HG03442 (cell line): Measurements from ENCODE around the gene CACNA1C.

ENCODE experiments used
- ATAC-seq: cut with Tn5 transposase; IDR thresholded peaks from one replicate; pipeline ENCODE4 v1.9.1; 2021; ENCODE audit warnings: mild to moderate bottlenecking, moderate library complexity; ENCODE audit not compliant: unreplicated experiment

CACNA1C gene

DNA sequence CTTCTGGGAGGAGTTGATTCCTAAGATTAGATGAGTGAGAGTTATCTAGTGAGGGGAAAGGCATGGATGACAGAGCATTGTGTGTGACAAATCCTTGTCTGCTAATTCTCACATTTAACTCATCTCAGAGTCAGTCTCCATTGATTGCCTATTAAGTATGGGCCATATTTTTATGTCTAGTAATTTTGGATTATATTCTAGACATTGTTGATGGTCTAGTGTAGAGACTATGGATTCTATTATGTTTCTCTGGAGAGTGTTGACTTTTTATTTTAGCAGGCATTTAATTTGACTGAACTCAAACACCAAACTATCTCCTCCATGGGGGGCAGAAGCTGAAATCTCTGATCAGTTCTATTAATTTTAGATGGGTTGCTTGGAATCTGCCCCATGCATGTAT lies 114.4 kb downstream of the CACNA1C start:
- ATAC-seq = no peak

DNA sequence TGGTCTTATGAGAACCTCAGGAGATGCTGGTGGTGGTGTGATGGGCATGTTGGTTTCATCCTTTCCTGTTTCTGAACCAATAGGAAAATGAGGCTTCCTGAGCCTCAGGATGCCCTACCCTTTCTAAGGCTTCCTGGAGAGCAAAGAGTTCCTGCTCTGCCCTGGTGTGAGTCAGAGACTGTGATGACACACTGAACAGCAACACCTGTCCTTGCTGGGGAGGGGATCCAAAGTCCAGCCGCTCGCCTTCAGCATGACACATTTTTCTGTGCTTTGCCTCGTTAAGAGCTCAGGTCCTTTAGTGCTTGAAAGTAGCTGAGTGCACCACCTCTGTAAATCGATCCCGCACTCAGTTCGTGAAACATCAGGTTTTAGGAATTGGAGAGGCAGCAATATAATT lies 116.0 kb downstream of the CACNA1C start:
- no peak for ATAC-seq

DNA sequence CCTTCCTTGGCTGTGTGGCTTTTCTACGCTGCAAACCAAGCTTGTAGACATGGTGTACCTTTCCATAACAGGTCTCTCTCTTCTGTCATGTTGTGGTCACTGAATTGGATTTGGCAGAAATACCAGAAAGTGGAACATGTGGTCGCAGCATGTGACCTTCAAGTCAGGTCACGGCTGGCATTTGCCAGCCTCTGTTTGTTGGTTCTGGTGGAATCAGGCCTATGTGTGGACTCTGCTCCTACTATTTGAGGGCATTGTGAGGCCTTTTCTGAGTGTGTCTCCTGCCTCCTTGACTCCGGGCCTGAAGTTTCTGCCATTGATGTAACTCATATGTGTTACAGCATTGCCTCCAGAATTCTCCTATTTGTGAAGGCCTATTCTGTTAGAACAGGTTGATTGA lies 116.7 kb downstream of the CACNA1C start:
- no peak for ATAC-seq

DNA sequence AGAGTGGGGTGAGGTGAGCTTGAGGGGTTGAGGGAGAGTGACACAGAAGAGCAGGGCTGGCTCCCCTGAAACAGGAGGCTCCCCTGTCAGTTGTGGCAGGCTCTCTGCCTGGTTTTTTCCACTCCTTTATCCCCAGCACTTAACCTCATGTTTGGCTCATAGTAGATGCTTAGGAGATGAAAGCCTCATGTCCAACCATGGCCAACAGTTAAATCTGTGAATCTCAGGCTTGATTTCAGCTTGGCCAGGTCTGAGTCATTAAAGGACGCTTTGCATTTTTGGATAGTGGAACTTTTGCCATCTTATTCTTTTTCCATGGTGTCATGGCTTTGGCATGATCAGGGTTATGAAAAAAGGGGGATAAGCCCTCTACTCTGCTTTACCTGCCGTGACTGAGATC lies 117.2 kb downstream of the CACNA1C start:
- no peak for ATAC-seq

DNA sequence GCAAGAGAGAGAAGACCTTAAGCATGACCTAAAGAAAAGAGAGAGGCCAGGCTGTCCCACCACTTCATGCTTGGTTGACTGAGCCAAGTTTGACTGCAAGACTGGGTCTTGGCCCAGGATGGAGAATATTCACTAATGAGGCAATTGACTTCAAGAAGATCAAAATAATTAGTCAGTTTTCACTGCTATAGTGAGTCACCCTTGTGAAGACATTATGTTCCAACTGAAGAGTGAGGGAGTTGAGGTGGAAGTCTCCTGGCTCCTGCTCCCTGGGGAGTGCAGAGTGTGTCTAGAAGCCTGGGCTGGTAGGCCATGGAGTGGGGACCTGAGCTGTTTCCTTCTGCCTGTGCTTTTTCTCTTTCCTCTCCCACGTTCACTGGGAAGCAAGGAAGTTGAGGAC lies 117.6 kb downstream of the CACNA1C start:
- no peak for ATAC-seq

DNA sequence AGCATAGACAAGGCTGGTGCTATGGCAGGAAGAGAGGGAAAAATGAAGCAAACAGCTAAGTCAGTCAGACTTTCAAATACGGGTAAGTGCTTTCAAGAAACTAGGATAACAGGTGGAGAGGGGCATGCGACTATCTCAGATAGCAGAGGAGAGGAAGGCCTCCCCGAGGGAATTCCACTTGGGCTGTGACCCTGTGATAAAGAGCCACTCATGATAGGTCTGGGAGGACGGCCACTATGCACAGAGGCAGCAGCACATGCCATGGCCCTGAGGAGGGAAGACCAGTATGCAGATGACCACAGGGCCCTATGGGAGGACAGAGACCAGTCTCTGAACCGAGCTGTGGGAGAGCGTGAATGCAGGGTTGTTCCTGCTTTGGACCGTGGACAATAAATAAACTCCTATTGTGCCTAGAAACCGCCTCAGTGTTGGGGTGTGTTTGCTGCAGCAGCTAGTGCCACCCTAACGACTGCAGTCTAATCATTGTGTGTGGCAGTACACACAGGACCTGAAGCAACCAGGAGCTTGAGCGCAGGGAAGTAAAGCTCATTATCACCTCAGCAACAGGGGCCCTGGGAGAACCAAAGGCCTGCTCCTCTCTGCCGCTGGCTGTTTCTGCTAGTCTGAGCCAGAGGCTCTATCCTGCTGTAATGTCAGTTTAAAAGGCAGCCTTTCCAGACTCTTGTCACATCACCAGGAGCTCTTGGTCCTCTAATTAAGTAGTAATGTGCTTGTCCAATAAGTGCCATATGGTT lies 119.1 kb downstream of the CACNA1C start:
- no peak for ATAC-seq

DNA sequence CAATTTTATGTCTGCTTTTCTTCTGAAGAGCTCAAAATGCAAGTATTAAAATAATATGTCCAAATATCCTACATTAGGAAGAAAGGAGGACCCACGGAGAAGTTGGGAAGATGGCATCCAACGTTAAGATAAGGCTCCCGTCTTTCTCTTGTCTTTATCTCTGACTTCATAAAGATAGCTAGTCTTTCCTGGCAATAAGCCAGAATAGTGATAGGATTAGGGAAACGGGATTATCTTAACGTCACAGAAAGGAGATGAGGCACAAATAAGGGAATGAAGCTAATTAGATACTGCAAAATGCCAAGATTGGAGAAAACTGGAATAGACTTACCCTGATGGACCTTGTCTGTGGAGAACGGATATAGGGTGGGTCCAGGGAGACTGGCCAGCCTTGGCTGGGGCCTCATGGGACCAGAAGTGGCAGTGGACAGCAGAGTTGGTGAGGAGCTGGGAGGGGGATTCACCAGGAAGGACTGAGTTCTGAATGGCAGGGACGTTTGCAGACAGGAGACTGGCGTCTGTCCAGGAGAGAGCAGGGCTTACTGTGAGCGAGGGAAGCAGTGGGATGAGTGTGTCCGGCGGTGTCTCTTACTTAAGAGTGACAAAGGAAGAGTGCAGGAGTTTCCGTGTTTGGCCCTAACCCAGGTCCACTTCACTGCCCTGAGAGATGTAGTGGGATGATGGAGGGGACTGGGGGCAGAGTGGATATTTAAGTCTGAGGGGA lies 119.9 kb downstream of the CACNA1C start:
- no peak for ATAC-seq

DNA sequence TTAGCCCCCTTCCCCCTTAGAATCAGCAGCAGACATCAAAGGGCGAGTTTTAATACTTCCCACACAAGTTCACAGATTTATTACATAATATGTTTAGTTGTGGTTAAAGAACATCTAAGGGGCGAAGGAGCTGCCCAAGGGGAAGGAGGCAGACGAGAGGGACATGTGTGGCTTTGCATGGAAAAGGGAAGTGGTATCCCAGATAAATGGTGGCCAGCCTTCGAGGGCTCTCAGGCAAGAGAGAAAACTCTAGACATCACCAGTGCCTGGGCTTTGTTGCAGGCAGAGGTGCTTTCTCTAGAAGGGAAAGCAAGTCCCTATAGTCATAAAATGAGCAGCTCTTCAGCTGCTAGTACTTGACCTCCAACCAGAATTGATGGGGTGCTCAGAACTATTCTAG lies 121.2 kb downstream of the CACNA1C start:
- ATAC-seq = no peak

DNA sequence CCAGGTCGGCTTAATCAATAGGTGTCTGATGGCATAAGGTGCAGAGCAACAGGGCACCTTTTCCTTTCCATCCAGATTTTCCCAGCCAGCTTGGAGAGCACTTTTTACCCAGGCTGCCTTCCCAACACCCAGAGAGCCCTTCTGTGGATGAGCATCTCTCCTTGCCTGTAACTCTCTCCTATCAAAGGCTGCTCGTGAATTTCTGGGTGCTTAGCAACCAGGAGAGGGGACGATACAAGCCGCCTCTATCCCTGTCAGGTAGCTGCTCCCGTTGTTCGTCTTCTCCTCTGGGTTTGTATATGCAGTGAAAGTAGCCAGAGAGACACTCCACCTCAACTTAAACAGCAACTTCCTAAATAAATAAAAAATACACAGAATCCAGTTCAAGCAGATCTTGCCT lies 124.2 kb downstream of the CACNA1C start:
- no peak for ATAC-seq

DNA sequence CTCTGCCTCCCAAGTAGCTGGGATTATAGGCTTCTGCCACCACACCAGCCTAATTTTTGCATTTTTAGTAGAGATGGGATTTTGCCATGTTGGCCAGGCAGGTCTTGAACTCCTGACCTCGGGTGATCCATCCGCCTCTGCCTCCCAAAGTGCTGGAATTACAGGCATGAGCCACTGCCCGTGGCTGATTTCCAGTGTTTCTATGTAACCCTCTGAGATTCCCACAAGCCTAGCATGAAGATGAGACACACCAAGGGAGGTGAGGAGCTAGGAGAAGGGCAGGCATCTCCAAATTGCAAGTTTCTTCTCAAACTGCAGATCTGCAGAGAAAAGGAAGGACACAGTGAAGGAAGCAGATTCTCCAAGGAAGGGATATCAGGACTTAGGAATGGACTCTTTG lies 125.0 kb downstream of the CACNA1C start:
- ATAC-seq = no peak

DNA sequence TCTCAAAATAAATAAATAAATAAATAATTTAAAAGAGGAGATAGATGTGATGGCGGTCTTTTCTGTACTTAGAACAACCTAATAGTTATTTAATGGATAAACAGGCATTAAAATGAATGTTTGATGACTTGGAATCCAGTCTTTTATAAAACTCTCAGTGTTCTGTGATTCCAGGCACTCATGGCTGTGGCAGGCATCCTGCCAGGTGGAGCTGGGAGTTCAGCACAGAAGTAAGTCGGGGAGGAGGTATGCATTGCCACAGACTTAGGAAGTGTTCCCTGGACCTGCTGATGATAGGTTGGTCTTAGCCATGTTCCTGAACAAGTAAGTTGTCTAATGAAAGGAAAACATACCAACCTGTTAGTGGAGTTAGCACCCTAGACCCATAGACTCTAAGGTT lies 126.3 kb downstream of the CACNA1C start:
- ATAC-seq = no peak

DNA sequence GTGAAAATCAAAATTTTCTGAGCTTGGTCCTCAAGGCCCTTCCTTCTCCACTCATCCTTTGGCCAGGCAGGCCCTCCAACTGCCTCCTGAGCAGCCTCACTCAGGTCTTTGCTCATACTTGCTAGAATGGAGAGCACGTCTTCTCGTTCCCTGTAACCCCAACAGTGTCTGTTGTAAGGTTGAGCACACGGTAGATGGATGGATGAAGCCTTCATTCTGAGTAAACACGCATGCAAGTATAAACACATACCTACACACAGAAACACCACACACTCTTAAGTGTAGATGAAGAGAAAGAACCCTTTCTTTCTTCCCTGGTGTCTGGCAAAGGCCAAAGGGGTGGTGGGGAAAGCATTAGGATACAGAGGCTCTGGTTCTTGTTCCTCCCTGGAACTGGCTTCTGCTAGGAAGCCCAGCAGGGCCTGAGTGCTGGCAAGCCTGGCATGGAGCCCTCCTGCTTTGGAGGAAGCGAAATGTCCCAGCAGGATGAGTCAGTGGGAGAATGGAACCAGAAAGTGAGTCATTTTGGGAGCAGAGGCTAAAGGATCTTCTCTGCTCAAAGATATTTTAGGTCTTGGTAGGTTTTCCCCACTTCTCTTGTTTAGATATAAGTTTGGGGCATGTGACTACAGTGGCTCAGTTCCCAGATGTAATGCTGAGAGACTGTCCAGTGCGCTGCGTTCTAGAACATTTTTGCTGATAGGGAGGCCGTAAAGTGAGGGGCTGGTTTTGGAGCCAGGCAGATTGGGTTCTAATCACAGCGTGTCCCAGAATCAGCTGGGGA lies 127.4 kb downstream of the CACNA1C start:
- no peak for ATAC-seq

DNA sequence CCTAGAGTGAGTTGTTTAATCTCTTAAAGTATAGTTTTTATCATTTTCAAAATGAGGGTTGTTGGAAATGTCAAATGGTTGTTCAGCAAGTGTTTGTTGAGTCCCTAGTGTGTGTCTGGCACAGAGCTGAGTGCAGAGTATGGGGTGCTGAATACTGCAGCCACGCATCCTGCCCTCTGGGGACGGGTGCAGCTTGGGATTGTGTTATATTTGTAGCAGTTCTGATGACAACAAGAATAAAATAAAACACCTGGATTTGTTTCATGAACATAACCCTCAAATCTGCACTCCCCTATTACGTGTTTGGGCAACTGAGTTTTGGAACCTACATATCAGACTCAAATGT lies 127.9 kb downstream of the CACNA1C start:
- no peak for ATAC-seq

DNA sequence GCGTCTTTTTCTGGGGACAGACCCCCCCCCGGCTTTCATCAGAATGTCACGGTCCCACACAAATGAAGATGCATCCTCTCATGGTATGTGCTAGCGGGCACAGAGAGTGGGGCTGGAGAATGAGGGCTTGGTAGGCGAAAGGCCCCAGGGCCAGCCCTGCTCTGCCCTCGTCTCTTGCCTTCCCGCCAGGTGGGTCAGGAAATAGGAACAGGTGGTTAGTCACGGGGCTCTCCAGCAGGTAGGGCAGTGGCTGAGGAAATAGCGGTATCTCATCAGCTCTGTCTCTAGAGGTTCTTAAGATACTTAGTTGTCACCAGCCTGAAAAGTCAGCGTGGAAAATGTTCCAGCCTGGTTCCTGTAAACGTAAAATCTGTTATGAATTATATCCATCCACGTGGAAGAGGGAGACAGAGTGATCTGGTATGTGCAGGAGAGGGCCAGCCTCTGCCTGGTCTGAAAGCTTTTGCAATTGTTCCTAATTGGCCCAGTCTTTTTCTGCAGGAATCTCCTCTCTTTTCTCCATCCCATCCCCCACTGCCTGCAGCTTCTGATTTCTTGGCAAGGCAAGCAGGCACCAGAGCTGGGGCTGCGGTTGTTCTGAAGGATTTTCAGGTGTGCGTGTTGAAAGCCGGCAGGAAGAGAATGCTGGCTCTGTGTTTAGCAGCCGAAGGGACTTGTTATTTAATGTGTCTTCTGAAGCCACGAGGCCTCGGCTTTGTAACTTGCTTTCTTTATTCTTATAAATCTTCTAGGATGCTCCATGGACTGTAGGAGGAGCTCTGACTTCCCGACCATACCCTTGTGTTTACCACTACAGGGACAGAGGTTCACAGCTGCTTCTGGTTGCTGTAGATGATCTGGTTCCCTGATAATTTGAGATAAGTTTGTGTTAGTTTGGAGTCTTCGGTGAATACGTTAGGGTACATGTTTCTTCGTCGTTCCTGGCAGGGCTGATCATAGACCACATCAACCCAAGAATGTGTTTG lies 131.1 kb downstream of the CACNA1C start:
- no peak for ATAC-seq

DNA sequence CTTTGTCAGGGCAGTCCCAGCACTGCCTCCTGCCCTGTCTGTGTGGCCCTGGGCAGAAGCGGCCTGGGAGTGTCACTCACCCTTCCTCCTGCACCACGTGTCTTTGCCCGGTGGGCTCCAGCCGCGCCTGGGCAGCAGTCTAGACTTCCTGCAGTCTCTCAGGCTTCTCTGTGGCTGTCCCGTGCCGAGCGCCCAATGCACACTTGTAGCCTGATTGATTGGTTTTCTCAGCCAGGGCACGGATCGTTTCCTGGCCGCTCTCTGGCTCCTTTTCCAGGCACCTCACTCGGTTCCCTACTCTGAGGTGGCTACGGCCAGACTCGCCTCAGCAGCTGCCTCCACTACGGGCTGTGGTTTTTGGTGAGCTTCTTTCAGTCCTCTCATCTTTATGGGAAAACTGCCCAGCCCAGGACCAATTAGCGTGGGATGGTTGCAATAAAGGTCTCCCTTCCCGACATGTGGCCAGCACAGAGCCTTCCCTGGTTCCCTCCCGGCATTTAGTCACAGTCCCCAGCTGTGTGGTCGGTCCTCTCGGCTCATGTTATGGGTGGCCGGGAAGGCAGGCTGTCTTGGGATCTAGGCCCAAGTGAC lies 133.1 kb downstream of the CACNA1C start:
- no peak for ATAC-seq

DNA sequence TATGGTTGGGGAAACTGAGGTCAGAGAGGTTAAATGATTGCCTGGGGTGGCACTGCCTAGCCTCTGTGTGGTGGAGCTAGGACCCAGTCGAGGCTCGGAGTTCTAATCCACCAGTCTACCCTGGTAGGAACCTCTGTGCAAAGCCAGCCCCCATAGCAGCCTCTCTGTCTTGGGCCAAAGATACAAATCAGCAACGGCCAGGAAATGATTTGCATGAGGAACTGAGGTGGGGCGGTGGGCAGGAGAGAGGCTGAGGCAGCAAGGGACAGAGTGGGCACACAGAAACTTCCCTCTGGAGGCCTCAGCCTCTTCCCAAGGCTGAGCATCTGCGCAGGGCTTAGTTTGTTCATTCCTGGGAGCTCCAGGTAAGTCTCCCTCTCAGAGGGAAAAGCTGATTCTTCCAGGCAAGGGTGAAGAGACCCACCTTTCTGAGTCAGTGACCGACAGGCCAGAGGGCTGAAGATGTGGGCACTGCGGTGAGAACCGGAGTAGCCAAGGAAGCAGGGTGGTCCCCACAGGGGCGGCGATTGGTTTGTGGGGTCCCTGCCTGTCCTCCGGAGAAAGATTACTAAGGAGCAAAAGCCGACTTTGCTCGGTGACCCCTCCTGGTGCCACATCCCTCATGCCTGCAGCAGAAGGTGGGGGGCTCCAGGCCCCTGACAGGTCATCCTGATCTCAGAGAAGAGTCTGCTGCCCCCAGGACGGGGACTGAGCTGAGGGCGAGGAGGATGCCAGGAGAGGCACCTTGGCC lies 134.6 kb downstream of the CACNA1C start:
- no peak for ATAC-seq

DNA sequence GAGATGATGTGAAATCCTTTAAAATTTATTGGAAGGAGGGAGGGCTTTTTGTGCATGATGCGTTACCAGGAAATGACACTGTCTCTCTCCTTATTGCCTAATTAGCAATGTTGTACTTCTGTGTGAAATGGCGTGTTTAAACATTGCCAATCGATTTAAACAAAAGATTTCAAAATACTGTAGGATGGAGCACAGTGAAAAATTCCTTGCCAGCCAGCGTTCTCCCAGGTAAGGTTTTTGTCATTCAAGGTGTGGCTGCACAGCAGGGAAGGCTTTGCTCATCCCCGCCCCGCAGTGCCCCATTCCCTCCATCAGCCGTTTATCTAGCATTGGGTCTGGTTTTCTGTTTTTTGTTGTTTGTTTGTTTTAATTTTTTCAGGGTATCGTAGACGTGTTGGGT lies 137.3 kb downstream of the CACNA1C start:
- no peak for ATAC-seq

DNA sequence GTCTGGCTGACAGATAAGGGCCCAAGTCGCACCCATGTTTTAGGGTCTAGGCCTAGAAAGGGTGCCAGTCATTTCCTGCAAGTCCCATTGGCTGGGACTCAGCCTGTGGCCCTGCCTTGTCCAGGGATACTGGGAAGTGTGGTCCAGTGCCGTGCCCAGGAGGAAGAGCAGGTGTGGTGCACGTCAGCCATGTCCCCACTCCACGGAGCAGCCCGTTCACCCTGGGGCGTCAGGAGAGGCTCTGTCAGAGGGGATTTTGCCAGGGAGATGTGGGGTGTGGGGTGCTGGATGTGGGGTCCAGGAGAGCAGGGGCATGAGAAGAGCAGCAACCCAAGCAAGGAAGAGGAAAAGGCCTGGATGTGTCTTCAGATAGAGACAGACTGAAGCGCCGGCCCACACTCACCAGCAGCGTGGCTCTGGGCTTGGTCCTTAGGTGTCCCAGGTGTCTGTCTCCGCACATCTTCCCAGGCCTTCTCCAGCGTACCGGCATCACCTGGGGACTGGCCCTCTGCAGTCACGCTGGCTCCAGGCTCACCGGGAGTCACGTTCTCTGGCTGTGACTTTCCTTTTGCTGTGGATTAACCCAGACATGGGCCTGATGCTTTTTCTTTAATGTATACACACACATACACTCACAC lies 138.2 kb downstream of the CACNA1C start:
- ATAC-seq = no peak

DNA sequence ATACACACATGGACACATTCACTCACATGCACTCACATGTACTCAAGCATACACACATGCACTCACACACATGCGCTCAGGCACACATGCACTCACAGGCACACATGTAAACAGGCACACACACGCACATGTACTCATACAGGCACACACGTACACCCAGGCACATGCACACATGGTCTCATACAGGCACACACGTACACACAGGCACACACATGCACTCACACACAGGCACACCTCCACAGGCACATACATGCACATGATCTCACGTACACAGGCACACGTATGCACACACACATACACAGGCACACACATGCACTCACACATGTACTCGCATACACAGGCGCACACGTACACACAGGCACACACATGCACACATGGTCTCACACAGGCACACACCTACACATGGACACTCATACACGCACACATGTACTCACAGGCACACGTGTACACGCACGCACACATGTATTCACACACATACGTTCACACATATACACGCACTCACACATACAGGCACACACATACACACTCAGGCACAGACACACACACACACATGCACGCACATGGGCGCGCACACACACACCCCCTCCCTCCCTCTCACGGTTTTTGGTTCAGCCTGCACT lies 138.9 kb downstream of the CACNA1C start:
- no peak for ATAC-seq
